Fibroblast of skin of right biceps (primary cell): Measurements from ENCODE around the gene PALM.

Experiments
- DNase-seq: peaks from one replicate; pipeline ENCODE4 v3.0.0-alpha.2; 2013

The PALM gene

GRCh38 chr19:788686-788982 lies 79.9 kb downstream of the PALM start:
- DNase-seq = no peak

GRCh38 chr19:788983-789700 lies 80.4 kb downstream of the PALM start:
- no peak for DNase-seq

DNA sequence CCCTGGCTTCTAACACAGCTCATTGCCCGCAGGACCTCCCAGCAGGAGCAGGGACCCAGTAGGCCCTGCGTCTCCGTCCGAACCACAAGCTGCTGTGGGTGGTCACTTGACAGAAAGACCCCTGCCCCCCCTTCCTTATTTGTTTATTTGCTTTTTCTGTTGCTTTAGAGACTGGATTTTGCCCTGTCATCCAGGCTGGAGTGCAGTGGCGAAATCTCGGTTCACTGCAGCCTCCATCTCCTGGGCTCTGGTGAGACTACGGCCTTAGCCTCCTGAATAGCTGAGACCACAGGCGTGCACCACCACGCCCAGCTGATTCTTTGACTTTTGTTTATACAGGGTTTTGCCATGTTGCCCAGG lies 80.9 kb downstream of the PALM start:
- DNase-seq = no peak

- no peak for DNase-seq
Observed at GRCh38 chr19:791007-791566, 82.4 kb downstream of the PALM start.

- DNase-seq = no peak
Observed at GRCh38 chr19:791567-792305, 83.0 kb downstream of the PALM start.

DNA sequence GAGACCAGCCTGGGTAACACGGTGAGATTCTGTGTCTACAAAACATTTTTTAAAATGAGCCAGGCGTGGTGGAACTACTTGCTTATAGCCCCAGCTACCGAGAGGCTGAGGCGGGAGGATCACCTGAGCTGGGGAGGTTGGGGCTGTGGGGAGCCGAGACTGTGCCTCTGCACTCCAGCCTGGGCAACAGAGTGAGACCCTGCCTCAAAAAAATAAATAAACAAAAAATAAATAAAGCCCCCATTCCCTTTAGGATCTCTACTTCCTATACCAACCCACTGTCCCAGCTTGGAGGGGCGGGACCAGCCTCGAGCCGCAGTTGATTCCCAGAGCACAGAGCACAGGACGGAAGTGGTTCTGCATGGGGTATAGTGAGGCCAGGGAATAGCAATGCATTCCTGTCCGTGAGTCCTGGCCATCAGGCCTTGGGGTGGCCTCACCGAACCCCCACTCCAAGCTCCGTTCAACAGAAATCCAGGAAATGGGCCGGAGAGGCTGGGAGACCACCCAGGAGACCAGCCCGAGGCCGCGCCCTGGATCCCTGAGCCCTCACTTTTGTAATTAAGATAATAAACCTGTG lies 83.7 kb downstream of the PALM start:
- no peak for DNase-seq

DNA sequence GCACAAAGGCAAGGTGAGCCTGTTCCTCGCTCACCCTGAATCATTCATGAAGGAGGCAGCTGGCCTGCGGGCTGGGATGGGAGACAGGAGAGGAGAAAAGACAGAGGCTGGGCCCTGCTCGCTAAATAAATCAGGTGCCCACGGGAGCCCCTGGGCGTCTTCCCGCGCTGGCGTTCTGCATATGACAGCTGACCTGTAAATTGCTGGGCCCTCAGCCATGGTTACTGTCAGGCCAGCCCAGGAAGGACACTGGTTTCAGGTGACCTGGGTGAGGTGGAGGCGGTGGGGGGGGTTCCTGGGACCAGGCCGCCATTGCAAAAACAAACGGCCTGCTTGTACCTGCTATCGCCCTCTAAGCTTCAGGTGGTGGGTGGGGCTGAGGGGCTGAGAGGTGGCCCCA lies 85.1 kb downstream of the PALM start:
- no peak for DNase-seq

- no peak for DNase-seq
Observed at GRCh38 chr19:795073-795611, 86.4 kb downstream of the PALM start.

DNA sequence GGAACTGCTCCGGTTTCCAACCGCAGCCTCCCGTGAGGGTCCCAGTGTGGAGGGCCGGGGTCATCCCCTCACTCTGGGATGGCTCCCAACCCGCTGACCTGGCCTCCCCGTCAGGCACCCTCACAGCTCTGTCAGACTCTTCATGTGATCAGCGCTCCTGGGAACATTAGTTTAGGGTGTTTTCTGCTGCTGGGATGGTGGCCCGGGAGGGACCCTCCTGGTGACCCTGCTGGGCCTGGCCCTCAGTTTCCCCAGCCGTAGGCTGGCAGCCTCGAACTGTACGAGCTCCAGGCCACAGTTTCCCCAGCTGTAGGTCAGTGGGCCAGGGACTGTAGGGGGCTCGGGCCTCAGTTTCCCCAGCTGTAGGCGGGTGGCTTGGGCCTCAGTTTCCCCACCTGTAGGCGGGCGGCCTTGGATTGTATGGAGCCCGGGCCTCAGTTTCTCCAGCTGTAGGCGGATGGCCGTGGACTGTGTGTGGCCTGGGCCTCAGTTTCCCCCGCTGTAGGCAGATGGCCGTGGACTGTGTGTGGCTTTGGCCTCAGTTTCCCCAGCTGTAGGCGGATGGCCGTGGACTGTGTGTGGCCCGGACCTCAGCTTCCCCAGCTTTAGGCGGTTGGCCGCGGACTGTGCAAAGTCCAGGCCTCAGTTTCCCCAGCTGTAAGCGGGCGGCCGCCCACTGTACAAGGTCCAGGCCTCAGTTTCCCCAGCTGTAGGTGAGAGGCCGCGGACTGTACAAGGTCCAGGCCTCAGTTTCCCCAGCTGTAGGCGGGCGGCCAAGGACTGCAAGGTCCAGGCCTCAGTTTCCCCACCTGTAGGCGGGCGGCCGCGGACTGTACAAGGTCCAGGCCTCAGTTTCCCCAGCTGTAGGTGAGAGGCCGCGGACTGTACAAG lies 87.2 kb downstream of the PALM start:
- DNase-seq = no peak

DNA sequence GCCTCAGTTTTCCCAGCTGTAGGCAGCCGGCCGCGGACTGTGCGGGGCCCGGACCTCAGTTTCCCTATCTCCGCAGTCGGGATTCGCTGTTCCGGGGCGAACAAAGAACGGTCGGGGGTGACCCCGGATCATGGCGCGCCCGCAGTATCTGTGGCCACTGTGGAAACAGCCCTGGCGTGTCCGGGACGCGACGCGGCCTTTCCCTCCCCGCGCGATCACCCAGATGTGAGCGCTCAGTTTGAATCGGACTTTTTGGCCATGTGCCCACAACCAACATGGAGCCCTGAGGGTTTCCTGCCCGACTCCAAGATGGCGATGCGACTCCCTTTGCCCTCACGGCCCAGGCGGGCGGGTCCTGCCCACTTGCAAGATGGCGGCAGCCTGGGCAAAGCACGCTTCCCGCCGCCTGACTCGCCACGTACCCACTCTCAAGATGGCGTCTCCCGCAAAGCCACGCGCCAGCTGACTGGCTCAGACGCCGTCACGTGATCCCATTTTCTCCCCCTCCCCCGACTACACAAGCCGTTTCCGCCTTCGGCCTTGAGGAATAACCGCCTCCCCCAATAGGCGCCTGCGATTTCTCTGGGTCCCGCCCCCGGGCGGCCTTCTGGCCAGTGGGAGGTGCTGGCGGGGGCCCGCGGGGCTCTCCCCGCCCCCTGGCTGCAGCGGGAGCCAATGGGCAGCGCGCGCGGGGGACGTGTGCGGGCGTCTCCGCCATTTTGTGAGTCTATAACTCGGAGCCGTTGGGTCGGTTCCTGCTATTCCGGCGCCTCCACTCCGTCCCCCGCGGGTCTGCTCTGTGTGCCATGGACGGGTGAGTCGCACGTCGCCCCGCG lies 88.2 kb downstream of the PALM start, which contains the start of gene PTBP1:
TSS of gene PTBP1 (plus strand) at position 761 of the 836 bp plus-strand sequence. CDS start at position 807, 46 bp downstream.
- peak; percentile 100 for DNase-seq
